Tibial nerve (tissue), 3 donors: Measurements from ENCODE around the gene EPSTI1.

Experiments used
- POLR2A ChIP-seq, 2 donors: fragments of 450-650 bp; IDR thresholded peaks; one replicate each; pipeline ENCODE4 v1.6.1; 2017; ENCODE audit warnings: antibody characterized with exemption in 2 of 2, mild to moderate bottlenecking in 2 of 2, moderate library complexity in 2 of 2
- TF ChIP-seq, protein P1 (sequence below), 5 experiments: fragments of 200-600 bp in 3 of 5; fragments of 450-650 bp in 2 of 5; sonication (generic) in 3 of 5; IDR thresholded peaks; one replicate each; pipeline ENCODE4 v1.5.1; 2016 to 2019; ENCODE audit warnings: antibody characterized with exemption in 5 of 5, mild to moderate bottlenecking in 3 of 5, moderate library complexity in 2 of 5

GRCh38 chr13:42973581-42973980, 18.5 kb downstream of the EPSTI1 start:
- TF ChIP-seq POLR2A (IDR thresholded peaks at IDR 0.05): no peak
- TF ChIP-seq, protein P1, sequence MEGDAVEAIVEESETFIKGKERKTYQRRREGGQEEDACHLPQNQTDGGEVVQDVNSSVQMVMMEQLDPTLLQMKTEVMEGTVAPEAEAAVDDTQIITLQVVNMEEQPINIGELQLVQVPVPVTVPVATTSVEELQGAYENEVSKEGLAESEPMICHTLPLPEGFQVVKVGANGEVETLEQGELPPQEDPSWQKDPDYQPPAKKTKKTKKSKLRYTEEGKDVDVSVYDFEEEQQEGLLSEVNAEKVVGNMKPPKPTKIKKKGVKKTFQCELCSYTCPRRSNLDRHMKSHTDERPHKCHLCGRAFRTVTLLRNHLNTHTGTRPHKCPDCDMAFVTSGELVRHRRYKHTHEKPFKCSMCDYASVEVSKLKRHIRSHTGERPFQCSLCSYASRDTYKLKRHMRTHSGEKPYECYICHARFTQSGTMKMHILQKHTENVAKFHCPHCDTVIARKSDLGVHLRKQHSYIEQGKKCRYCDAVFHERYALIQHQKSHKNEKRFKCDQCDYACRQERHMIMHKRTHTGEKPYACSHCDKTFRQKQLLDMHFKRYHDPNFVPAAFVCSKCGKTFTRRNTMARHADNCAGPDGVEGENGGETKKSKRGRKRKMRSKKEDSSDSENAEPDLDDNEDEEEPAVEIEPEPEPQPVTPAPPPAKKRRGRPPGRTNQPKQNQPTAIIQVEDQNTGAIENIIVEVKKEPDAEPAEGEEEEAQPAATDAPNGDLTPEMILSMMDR (IDR thresholded peaks at IDR 0.05): no peak
